Measurements from ENCODE around the gene ANKRD40.

DNA sequence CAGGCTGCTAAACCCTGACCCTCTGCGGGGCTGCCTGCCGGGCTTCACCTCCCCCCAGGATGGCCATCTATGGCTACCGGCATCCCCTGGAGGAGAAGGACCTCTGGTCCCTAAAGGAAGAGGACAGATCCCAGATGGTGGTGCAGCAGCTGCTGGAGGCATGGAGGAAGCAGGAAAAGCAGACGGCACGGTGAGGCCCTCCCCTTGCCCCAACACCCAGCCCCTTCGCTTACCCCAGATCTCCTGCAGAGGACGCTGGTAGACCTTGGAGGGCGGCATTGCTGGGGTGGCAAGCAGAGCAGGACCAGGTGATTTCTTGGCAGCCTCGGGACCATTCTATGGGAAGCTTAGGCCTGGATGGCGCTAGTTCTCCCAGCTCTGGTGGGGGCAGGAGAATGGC is 48.5 kb downstream of the ANKRD40 start:
- TF ChIP-seq, protein P1, sequence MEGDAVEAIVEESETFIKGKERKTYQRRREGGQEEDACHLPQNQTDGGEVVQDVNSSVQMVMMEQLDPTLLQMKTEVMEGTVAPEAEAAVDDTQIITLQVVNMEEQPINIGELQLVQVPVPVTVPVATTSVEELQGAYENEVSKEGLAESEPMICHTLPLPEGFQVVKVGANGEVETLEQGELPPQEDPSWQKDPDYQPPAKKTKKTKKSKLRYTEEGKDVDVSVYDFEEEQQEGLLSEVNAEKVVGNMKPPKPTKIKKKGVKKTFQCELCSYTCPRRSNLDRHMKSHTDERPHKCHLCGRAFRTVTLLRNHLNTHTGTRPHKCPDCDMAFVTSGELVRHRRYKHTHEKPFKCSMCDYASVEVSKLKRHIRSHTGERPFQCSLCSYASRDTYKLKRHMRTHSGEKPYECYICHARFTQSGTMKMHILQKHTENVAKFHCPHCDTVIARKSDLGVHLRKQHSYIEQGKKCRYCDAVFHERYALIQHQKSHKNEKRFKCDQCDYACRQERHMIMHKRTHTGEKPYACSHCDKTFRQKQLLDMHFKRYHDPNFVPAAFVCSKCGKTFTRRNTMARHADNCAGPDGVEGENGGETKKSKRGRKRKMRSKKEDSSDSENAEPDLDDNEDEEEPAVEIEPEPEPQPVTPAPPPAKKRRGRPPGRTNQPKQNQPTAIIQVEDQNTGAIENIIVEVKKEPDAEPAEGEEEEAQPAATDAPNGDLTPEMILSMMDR (IDR thresholded peaks at IDR 0.05; ENCODE audit: low read length), result no peak
- TF ChIP-seq EZH2phosphoT487 (IDR thresholded peaks at IDR 0.05; ENCODE audit: low read length) (no peak), EZH2 (optimal IDR thresholded peaks at IDR 0.05; ENCODE audit: low read depth, low read length) (no peak)

Data from MM.1S (cell line).